Measurements from ENCODE around the gene GOLPH3. TPM values are rescaled to one million over a fixed set of nuclear protein-coding genes. Genes with fewer than 3 reads are reported as not detected.
"Not testable (repeated sequence)": the region's sequence is repeated elsewhere in the genome, so short reads cannot be mapped to it uniquely, and the experiment has no call there.

Gene GOLPH3
- polyA plus RNA-seq, 1 donor from 2014 or later, result 75.8 TPM

- H3K27ac ChIP-seq (ENCODE audit: low read length), result no peak overlapping the region
- no peak overlapping the region for H3K4me3 ChIP-seq (ENCODE audit: low read length)
- no peaks in the 10 kb centered on the region for H3K36me3 ChIP-seq (ENCODE audit: insufficient read depth, low read length)
- no peaks in the 10 kb centered on the region for H3K9me3 ChIP-seq (ENCODE audit: low read length)
- no peaks in the 10 kb centered on the region for H3K27me3 ChIP-seq (ENCODE audit: insufficient read depth, low read depth, low read length)
- H2AFZ ChIP-seq (ENCODE audit: low read depth, low read length), result no peak overlapping the region
- no peaks in the 10 kb centered on the region for H4K20me1 ChIP-seq (ENCODE audit: insufficient read depth)
- no peaks in the 10 kb centered on the region for H3F3A ChIP-seq (ENCODE audit: insufficient read depth, low read length, poor library complexity, severe bottlenecking)
- H3K9me2 ChIP-seq (ENCODE audit: insufficient read depth, low read length), result no peaks in the 10 kb centered on the region
- H3K9ac ChIP-seq (ENCODE audit: low read length), result no peak overlapping the region
- H3K79me2 ChIP-seq (replicated peaks; ENCODE audit: insufficient read depth, low read length), result no peaks in the 10 kb centered on the region
- H3K4me2 ChIP-seq (ENCODE audit: low read length), result no peak overlapping the region
- no peak for TF ChIP-seq RAD21 (conservative IDR thresholded peaks at IDR 0.05)
- TF ChIP-seq MXI1 (conservative IDR thresholded peaks at IDR 0.05; ENCODE audit: poor library complexity, severe bottlenecking), result no peak
- TF ChIP-seq SMC3 (conservative IDR thresholded peaks at IDR 0.05; ENCODE audit: poor library complexity), result no peak
- TF ChIP-seq REST (IDR thresholded peaks at IDR 0.05; ENCODE audit: borderline replicate concordance), result no peak
- no peak for TF ChIP-seq POLR2AphosphoS5 (IDR thresholded peaks at IDR 0.05)
- TF ChIP-seq CTCF (IDR thresholded peaks at IDR 0.05; ENCODE audit: poor library complexity, severe bottlenecking), result no peak
- TF ChIP-seq TAF1 (IDR thresholded peaks at IDR 0.05; ENCODE audit: low read depth), result no peak
- TF ChIP-seq EP300 (conservative IDR thresholded peaks at IDR 0.05; ENCODE audit: poor library complexity, severe bottlenecking), result no peak
- no peak for TF ChIP-seq EZH2 (IDR thresholded peaks at IDR 0.05; ENCODE audit: borderline replicate concordance, insufficient read depth, low read length, poor library complexity, severe bottlenecking)
Measured at GRCh38 chr5:32083981-32084430, 90.1 kb downstream of the GOLPH3 start.

GRCh38 chr5:32082701-32083100, 91.4 kb downstream of the GOLPH3 start:
- Histone ChIP-seq H4K20me1 (ENCODE audit: insufficient read depth) (no peaks in the 10 kb centered on the region), H3K9me2 (ENCODE audit: insufficient read depth, low read length) (no peaks in the 10 kb centered on the region), H3K9me3 (ENCODE audit: low read length) (no peaks in the 10 kb centered on the region), H3K36me3 (ENCODE audit: insufficient read depth, low read length) (no peaks in the 10 kb centered on the region), H3K4me2 (ENCODE audit: low read length) (no peak overlapping the region), H3F3A (ENCODE audit: insufficient read depth, low read length, poor library complexity, severe bottlenecking) (no peaks in the 10 kb centered on the region), H3K27ac (ENCODE audit: low read length) (no peak overlapping the region), H2AFZ (ENCODE audit: low read depth, low read length) (no peak overlapping the region), H3K79me2 (replicated peaks; ENCODE audit: insufficient read depth, low read length) (no peaks in the 10 kb centered on the region), H3K9ac (ENCODE audit: low read length) (no peak overlapping the region), H3K4me3 (ENCODE audit: low read length) (no peak overlapping the region), H3K27me3 (ENCODE audit: insufficient read depth, low read depth, low read length) (no peaks in the 10 kb centered on the region)
- TF ChIP-seq MXI1 (conservative IDR thresholded peaks at IDR 0.05; ENCODE audit: poor library complexity, severe bottlenecking), result no peak
- TF ChIP-seq TAF1 (IDR thresholded peaks at IDR 0.05; ENCODE audit: low read depth), result no peak
- no peak for TF ChIP-seq POLR2AphosphoS5 (IDR thresholded peaks at IDR 0.05)
- TF ChIP-seq REST (IDR thresholded peaks at IDR 0.05; ENCODE audit: borderline replicate concordance), result no peak
- TF ChIP-seq EP300 (conservative IDR thresholded peaks at IDR 0.05; ENCODE audit: poor library complexity, severe bottlenecking), result no peak
- TF ChIP-seq CTCF (IDR thresholded peaks at IDR 0.05; ENCODE audit: poor library complexity, severe bottlenecking), result no peak
- no peak for TF ChIP-seq SMC3 (conservative IDR thresholded peaks at IDR 0.05; ENCODE audit: poor library complexity)
- no peak for TF ChIP-seq EZH2 (IDR thresholded peaks at IDR 0.05; ENCODE audit: borderline replicate concordance, insufficient read depth, low read length, poor library complexity, severe bottlenecking)
- no peak for TF ChIP-seq RAD21 (conservative IDR thresholded peaks at IDR 0.05)

GRCh38 chr5:32080565-32080964, 93.6 kb downstream of the GOLPH3 start:
- H3K4me3 ChIP-seq (ENCODE audit: low read length); H3K36me3 ChIP-seq (ENCODE audit: insufficient read depth, low read length); H4K20me1 ChIP-seq (ENCODE audit: insufficient read depth); H3K4me2 ChIP-seq (ENCODE audit: low read length); H2AFZ ChIP-seq (ENCODE audit: low read depth, low read length); H3F3A ChIP-seq (ENCODE audit: insufficient read depth, low read length, poor library complexity, severe bottlenecking); H3K27me3 ChIP-seq (ENCODE audit: insufficient read depth, low read depth, low read length); H3K9ac ChIP-seq (ENCODE audit: low read length); H3K79me2 ChIP-seq (replicated peaks; ENCODE audit: insufficient read depth, low read length); H3K9me2 ChIP-seq (ENCODE audit: insufficient read depth, low read length); H3K9me3 ChIP-seq (ENCODE audit: low read length); H3K27ac ChIP-seq (ENCODE audit: low read length): not testable (repeated sequence)

Measured in neural cell (in vitro differentiated cells).